DMS 273 treated with DMSO at 0.1 percent for 48 hours (cell line): ENCODE results near the gene PRKAR1B.

Experiments used
- DNase-seq: peaks from one replicate; lab custom pipeline; 2025; lab: John Stamatoyannopoulos, UW

Gene PRKAR1B

GRCh38 chr7:691361-692045, 35.6 kb downstream of the PRKAR1B start:
- no peak for DNase-seq

- no peak for DNase-seq
Measured at GRCh38 chr7:690478-691360, 36.4 kb downstream of the PRKAR1B start.

- DNase-seq: no peak
Measured at GRCh38 chr7:685540-685939, 41.5 kb downstream of the PRKAR1B start.

GRCh38 chr7:684416-684815, 42.7 kb downstream of the PRKAR1B start:
- DNase-seq: no peak

GRCh38 chr7:683526-684205, 43.4 kb downstream of the PRKAR1B start:
- DNase-seq: no peak

- DNase-seq: no peak
Measured at GRCh38 chr7:682810-683209, 44.3 kb downstream of the PRKAR1B start.

- DNase-seq: no peak
Measured at GRCh38 chr7:681551-682307, 45.4 kb downstream of the PRKAR1B start.

GRCh38 chr7:680411-681127, 46.5 kb downstream of the PRKAR1B start:
- DNase-seq: no peak

GRCh38 chr7:676972-677385, 50.1 kb downstream of the PRKAR1B start:
- no peak for DNase-seq

- DNase-seq: no peak
Measured at GRCh38 chr7:676246-676971, 50.7 kb downstream of the PRKAR1B start.

GRCh38 chr7:674454-675410, 52.3 kb downstream of the PRKAR1B start:
- no peak for DNase-seq

GRCh38 chr7:673681-674453, 53.2 kb downstream of the PRKAR1B start:
- no peak for DNase-seq

- no peak for DNase-seq
Measured at GRCh38 chr7:672891-673290, 54.2 kb downstream of the PRKAR1B start.

GRCh38 chr7:671415-672042, 55.6 kb downstream of the PRKAR1B start:
- DNase-seq: no peak

- no peak for DNase-seq
Measured at GRCh38 chr7:670501-671390, 56.3 kb downstream of the PRKAR1B start.

- DNase-seq: no peak
Measured at GRCh38 chr7:668958-669357, 58.1 kb downstream of the PRKAR1B start.
